ENCODE results near the gene KCNIP2.
A peak's percentile ranks its signal among the peaks of the same experiment; 100 is the strongest.
"Not testable (repeated sequence)": the region's sequence is repeated elsewhere in the genome, so short reads cannot be mapped to it uniquely, and the experiment has no call there.

Gene KCNIP2

GRCh38 chr10:101789231-101789630 lies 54.4 kb downstream of the KCNIP2 start:
- H3K4me3 ChIP-seq (ENCODE audit: low read length); H3K27ac ChIP-seq (ENCODE audit: low read length); H3K4me1 ChIP-seq (ENCODE audit: control insufficient read depth, low read depth, low read length); H3K27me3 ChIP-seq (ENCODE audit: control insufficient read depth, insufficient read depth, low read length); H3K9ac ChIP-seq (ENCODE audit: low read length); H3K9me3 ChIP-seq (ENCODE audit: control insufficient read depth, low read depth, low read length): not testable (repeated sequence)
- peaks cover 82% of the 10 kb centered on the region for H3K36me3 ChIP-seq (ENCODE audit: control insufficient read depth, low read depth, low read length)

GRCh38 chr10:101785801-101786200 lies 57.8 kb downstream of the KCNIP2 start:
- Histone ChIP-seq H3K4me3 (ENCODE audit: low read length) (no peak overlapping the region), H3K27me3 (ENCODE audit: control insufficient read depth, insufficient read depth, low read length) (peaks cover 2% of the 10 kb centered on the region), H3K36me3 (ENCODE audit: control insufficient read depth, low read depth, low read length) (peaks cover 52% of the 10 kb centered on the region), H3K27ac (ENCODE audit: low read length) (no peak overlapping the region), H3K4me1 (ENCODE audit: control insufficient read depth, low read depth, low read length) (peaks cover 7% of the 10 kb centered on the region), H3K9me3 (ENCODE audit: control insufficient read depth, low read depth, low read length) (no peaks in the 10 kb centered on the region), H3K9ac (ENCODE audit: low read length) (no peak overlapping the region)

GRCh38 chr10:101784558-101784957 lies 59.0 kb downstream of the KCNIP2 start:
- Histone ChIP-seq H3K9me3 (ENCODE audit: control insufficient read depth, low read depth, low read length) (no peaks in the 10 kb centered on the region), H3K27me3 (ENCODE audit: control insufficient read depth, insufficient read depth, low read length) (peaks cover 14% of the 10 kb centered on the region), H3K36me3 (ENCODE audit: control insufficient read depth, low read depth, low read length) (peaks cover 41% of the 10 kb centered on the region), H3K4me1 (ENCODE audit: control insufficient read depth, low read depth, low read length) (peaks cover 15% of the 10 kb centered on the region), H3K9ac (ENCODE audit: low read length) (no peak overlapping the region), H3K27ac (ENCODE audit: low read length) (no peak overlapping the region), H3K4me3 (ENCODE audit: low read length) (no peak overlapping the region)

- peak overlapping the region; percentile 87 for H3K9ac ChIP-seq (ENCODE audit: low read length)
- H3K27ac ChIP-seq (ENCODE audit: low read length), result peak overlapping the region; percentile 67
- peaks cover 15% of the 10 kb centered on the region for H3K4me1 ChIP-seq (ENCODE audit: control insufficient read depth, low read depth, low read length)
- H3K4me3 ChIP-seq (ENCODE audit: low read length), result peak overlapping the region; percentile 85
- peaks cover 23% of the 10 kb centered on the region for H3K27me3 ChIP-seq (ENCODE audit: control insufficient read depth, insufficient read depth, low read length)
- peaks cover 38% of the 10 kb centered on the region for H3K36me3 ChIP-seq (ENCODE audit: control insufficient read depth, low read depth, low read length)
- H3K9me3 ChIP-seq (ENCODE audit: control insufficient read depth, low read depth, low read length), result no peaks in the 10 kb centered on the region
Measured at GRCh38 chr10:101783736-101784118, 59.9 kb downstream of the KCNIP2 start.

GRCh38 chr10:101782811-101783735 lies 60.5 kb downstream of the KCNIP2 start, which contains the start of gene NPM3:
Gene NPM3, minus strand, starts transcription at chr10:101783446. Its CDS starts 56 bp downstream, at chr10:101783390.
- Histone ChIP-seq H3K36me3 (ENCODE audit: control insufficient read depth, low read depth, low read length) (peaks cover 33% of the 10 kb centered on the region), H3K4me3 (ENCODE audit: low read length) (peak within 1 kb of the TSS; percentile 85), H3K27me3 (ENCODE audit: control insufficient read depth, insufficient read depth, low read length) (peaks cover 29% of the 10 kb centered on the region), H3K27ac (ENCODE audit: low read length) (peak within 1 kb of the TSS; percentile 85), H3K4me1 (ENCODE audit: control insufficient read depth, low read depth, low read length) (peaks cover 19% of the 10 kb centered on the region), H3K9ac (ENCODE audit: low read length) (peak within 1 kb of the TSS; percentile 87), H3K9me3 (ENCODE audit: control insufficient read depth, low read depth, low read length) (no peaks in the 10 kb centered on the region)

GRCh38 chr10:101781984-101782810 lies 61.4 kb downstream of the KCNIP2 start:
- Histone ChIP-seq H3K4me3 (ENCODE audit: low read length) (peak overlapping the region; percentile 85), H3K27ac (ENCODE audit: low read length) (no peak overlapping the region), H3K4me1 (ENCODE audit: control insufficient read depth, low read depth, low read length) (peaks cover 20% of the 10 kb centered on the region)

GRCh38 chr10:101781655-101781983 lies 62.0 kb downstream of the KCNIP2 start:
- Histone ChIP-seq H3K9me3 (ENCODE audit: control insufficient read depth, low read depth, low read length) (no peaks in the 10 kb centered on the region), H3K9ac (ENCODE audit: low read length) (no peak overlapping the region), H3K27me3 (ENCODE audit: control insufficient read depth, insufficient read depth, low read length) (peaks cover 44% of the 10 kb centered on the region), H3K27ac (ENCODE audit: low read length) (no peak overlapping the region), H3K4me3 (ENCODE audit: low read length) (no peak overlapping the region), H3K36me3 (ENCODE audit: control insufficient read depth, low read depth, low read length) (peaks cover 22% of the 10 kb centered on the region), H3K4me1 (ENCODE audit: control insufficient read depth, low read depth, low read length) (peaks cover 20% of the 10 kb centered on the region)

More at GRCh38 chr10:101781984-101782810, 61.4 kb downstream of the KCNIP2 start:
- Histone ChIP-seq H3K27me3 (ENCODE audit: control insufficient read depth, insufficient read depth, low read length) (peaks cover 38% of the 10 kb centered on the region), H3K9me3 (ENCODE audit: control insufficient read depth, low read depth, low read length) (no peaks in the 10 kb centered on the region), H3K36me3 (ENCODE audit: control insufficient read depth, low read depth, low read length) (peaks cover 28% of the 10 kb centered on the region), H3K9ac (ENCODE audit: low read length) (peak overlapping the region; percentile 87)

GRCh38 chr10:101780818-101781654 lies 62.6 kb downstream of the KCNIP2 start:
- Histone ChIP-seq H3K27me3 (ENCODE audit: control insufficient read depth, insufficient read depth, low read length) (peaks cover 49% of the 10 kb centered on the region), H3K9me3 (ENCODE audit: control insufficient read depth, low read depth, low read length) (no peaks in the 10 kb centered on the region), H3K36me3 (ENCODE audit: control insufficient read depth, low read depth, low read length) (peaks cover 17% of the 10 kb centered on the region), H3K4me3 (ENCODE audit: low read length) (no peak overlapping the region), H3K27ac (ENCODE audit: low read length) (no peak overlapping the region), H3K4me1 (ENCODE audit: control insufficient read depth, low read depth, low read length) (peaks cover 20% of the 10 kb centered on the region), H3K9ac (ENCODE audit: low read length) (no peak overlapping the region)

GRCh38 chr10:101780187-101780817 lies 63.3 kb downstream of the KCNIP2 start:
- no peaks in the 10 kb centered on the region for H3K9me3 ChIP-seq (ENCODE audit: control insufficient read depth, low read depth, low read length)
- H3K27me3 ChIP-seq (ENCODE audit: control insufficient read depth, insufficient read depth, low read length), result peaks cover 54% of the 10 kb centered on the region
- no peak overlapping the region for H3K9ac ChIP-seq (ENCODE audit: low read length)
- no peak overlapping the region for H3K27ac ChIP-seq (ENCODE audit: low read length)
- H3K36me3 ChIP-seq (ENCODE audit: control insufficient read depth, low read depth, low read length), result peaks cover 10% of the 10 kb centered on the region
- peak overlapping the region; percentile 46 for H3K4me3 ChIP-seq (ENCODE audit: low read length)
- peaks cover 20% of the 10 kb centered on the region for H3K4me1 ChIP-seq (ENCODE audit: control insufficient read depth, low read depth, low read length)

- Histone ChIP-seq H3K27me3 (ENCODE audit: control insufficient read depth, insufficient read depth, low read length) (peaks cover 60% of the 10 kb centered on the region), H3K9ac (ENCODE audit: low read length) (no peak overlapping the region), H3K4me3 (ENCODE audit: low read length) (peak overlapping the region; percentile 71), H3K4me1 (ENCODE audit: control insufficient read depth, low read depth, low read length) (peaks cover 22% of the 10 kb centered on the region), H3K27ac (ENCODE audit: low read length) (no peak overlapping the region), H3K36me3 (ENCODE audit: control insufficient read depth, low read depth, low read length) (peaks cover 4% of the 10 kb centered on the region), H3K9me3 (ENCODE audit: control insufficient read depth, low read depth, low read length) (no peaks in the 10 kb centered on the region)
Measured at GRCh38 chr10:101779544-101780186, 63.9 kb downstream of the KCNIP2 start.

All from iPS-18a (cell line).